ENCODE results near the gene PEX5L. TPM values are rescaled to one million over a fixed set of nuclear protein-coding genes. Genes with fewer than 3 reads are reported as not detected.

The PEX5L gene
- total RNA-seq, 2 experiments from 2014 or later = not detected

DNA sequence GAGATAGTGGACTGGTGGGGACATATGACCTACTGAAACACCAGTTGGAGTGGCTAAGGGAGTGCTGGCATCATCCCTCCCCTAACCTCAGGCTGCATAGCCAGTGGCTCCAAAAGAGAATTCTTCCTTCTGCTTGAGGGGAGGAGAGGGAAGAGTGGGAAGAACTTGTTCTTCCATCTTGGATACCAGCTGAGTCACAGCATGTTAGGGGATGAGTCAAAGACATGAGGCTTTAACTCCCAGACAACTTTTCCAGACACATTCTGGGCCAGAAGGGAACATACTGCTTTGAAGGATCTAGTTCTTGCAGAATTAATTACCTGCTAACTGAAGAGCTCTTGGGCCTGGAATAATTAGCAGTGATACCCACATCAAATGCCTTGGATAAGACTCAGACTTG, 36.8 kb upstream of the PEX5L start:
- DNase-seq (no peak), ATAC-seq (no peak)
- H3K36me3 Mint-ChIP-seq (ENCODE audit: low read depth) = no peaks in the 10 kb centered on the region
- no peak overlapping the region for H3K27ac Mint-ChIP-seq
- no peaks in the 10 kb centered on the region for H3K9me3 Mint-ChIP-seq
- no peaks in the 10 kb centered on the region for H3K27me3 Mint-ChIP-seq
- TF ChIP-seq, protein P1, sequence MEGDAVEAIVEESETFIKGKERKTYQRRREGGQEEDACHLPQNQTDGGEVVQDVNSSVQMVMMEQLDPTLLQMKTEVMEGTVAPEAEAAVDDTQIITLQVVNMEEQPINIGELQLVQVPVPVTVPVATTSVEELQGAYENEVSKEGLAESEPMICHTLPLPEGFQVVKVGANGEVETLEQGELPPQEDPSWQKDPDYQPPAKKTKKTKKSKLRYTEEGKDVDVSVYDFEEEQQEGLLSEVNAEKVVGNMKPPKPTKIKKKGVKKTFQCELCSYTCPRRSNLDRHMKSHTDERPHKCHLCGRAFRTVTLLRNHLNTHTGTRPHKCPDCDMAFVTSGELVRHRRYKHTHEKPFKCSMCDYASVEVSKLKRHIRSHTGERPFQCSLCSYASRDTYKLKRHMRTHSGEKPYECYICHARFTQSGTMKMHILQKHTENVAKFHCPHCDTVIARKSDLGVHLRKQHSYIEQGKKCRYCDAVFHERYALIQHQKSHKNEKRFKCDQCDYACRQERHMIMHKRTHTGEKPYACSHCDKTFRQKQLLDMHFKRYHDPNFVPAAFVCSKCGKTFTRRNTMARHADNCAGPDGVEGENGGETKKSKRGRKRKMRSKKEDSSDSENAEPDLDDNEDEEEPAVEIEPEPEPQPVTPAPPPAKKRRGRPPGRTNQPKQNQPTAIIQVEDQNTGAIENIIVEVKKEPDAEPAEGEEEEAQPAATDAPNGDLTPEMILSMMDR (IDR thresholded peaks at IDR 0.05) = no peak
- POLR2A ChIA-PET = no interaction called here
- H3K4me1 Mint-ChIP-seq (ENCODE audit: low read depth) = peaks cover 2% of the 10 kb centered on the region
- CTCF ChIA-PET = no interaction called here
- intact Hi-C loops (cut with micrococcal nuclease) = no loop called here
- H3K4me3 Mint-ChIP-seq = no peak overlapping the region

DNA sequence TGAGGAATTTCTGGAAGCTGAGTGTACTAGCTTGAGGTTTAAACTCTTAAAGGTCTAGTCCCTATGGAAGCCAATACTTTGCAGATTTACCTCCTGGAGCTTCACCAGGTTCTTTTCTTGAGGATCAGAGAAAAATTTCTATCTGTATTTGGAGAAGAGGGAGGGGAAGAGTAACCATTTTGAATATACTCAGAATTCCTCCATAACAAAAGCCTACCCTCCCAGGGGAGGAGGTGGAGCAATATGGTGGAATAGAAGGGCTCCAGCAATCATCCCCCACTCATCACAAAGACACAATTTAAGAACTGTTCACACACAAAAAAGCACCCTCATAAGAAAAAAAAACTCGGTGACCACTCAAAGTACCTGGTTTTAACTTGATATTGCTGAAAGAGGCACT, 36.0 kb upstream of the PEX5L start:
- Mint-ChIP-seq H3K27me3 (no peaks in the 10 kb centered on the region), H3K36me3 (ENCODE audit: low read depth) (no peaks in the 10 kb centered on the region), H3K9me3 (no peaks in the 10 kb centered on the region), H3K27ac (no peak overlapping the region), H3K4me1 (ENCODE audit: low read depth) (peaks cover 2% of the 10 kb centered on the region), H3K4me3 (no peak overlapping the region)
- ChIA-PET CTCF (no interaction called here), POLR2A (no interaction called here)
- ATAC-seq (no peak), DNase-seq (no peak)
- intact Hi-C loops (cut with micrococcal nuclease) = no loop called here
- TF ChIP-seq, protein P1 (IDR thresholded peaks at IDR 0.05) = no peak

GRCh38 chr3:180070925-180071324, 34.2 kb upstream of the PEX5L start:
- no peak overlapping the region for H3K4me3 Mint-ChIP-seq
- intact Hi-C loops (cut with micrococcal nuclease) = no loop called here
- peaks cover 2% of the 10 kb centered on the region for H3K4me1 Mint-ChIP-seq (ENCODE audit: low read depth)
- POLR2A ChIA-PET = no interaction called here
- H3K9me3 Mint-ChIP-seq = no peaks in the 10 kb centered on the region
- TF ChIP-seq, protein P1 (IDR thresholded peaks at IDR 0.05) = no peak
- H3K27me3 Mint-ChIP-seq = no peaks in the 10 kb centered on the region
- CTCF ChIA-PET = no interaction called here
- DNase-seq (no peak), ATAC-seq (no peak)
- no peaks in the 10 kb centered on the region for H3K36me3 Mint-ChIP-seq (ENCODE audit: low read depth)
- H3K27ac Mint-ChIP-seq = no peak overlapping the region

DNA sequence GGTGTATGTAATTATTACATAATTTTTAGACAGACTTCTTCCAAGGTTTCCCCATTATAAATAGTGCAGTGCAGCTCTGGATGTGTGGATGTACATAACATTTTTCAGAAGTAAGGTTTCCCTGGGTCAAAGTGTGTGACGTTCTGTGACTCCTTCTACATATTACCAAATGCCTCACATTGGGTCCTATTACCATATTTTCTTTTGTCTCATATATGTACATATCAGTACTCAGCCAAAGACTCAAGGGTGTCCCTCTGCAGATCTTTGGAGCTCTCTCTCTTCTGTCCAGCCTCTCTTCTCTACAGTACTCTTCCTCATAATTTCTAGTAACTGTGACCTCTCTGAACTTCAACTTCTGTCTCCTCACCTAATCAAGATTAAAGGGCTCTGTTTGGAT, 31.3 kb upstream of the PEX5L start:
- ATAC-seq = no peak
- H3K27ac Mint-ChIP-seq = no peak overlapping the region
- H3K9me3 Mint-ChIP-seq = no peaks in the 10 kb centered on the region
- H3K36me3 Mint-ChIP-seq (ENCODE audit: low read depth) = no peaks in the 10 kb centered on the region
- ChIA-PET POLR2A (no interaction called here), CTCF (no interaction called here)
- H3K4me1 Mint-ChIP-seq (ENCODE audit: low read depth) = peaks cover 2% of the 10 kb centered on the region
- DNase-seq = no peak
- H3K4me3 Mint-ChIP-seq = no peak overlapping the region
- TF ChIP-seq, protein P1 (IDR thresholded peaks at IDR 0.05) = no peak
- intact Hi-C loops (cut with micrococcal nuclease) = no loop called here
- no peaks in the 10 kb centered on the region for H3K27me3 Mint-ChIP-seq

GRCh38 chr3:180066598-180066997, 29.9 kb upstream of the PEX5L start:
- H3K4me3 Mint-ChIP-seq = no peak overlapping the region
- DNase-seq (no peak), ATAC-seq (no peak)
- intact Hi-C loops (cut with micrococcal nuclease) = no loop called here
- ChIA-PET CTCF (no interaction called here), POLR2A (no interaction called here)
- H3K36me3 Mint-ChIP-seq (ENCODE audit: low read depth) = no peaks in the 10 kb centered on the region
- peaks cover 2% of the 10 kb centered on the region for H3K4me1 Mint-ChIP-seq (ENCODE audit: low read depth)
- TF ChIP-seq, protein P1 (IDR thresholded peaks at IDR 0.05) = no peak
- H3K27me3 Mint-ChIP-seq = no peaks in the 10 kb centered on the region
- no peaks in the 10 kb centered on the region for H3K9me3 Mint-ChIP-seq
- no peak overlapping the region for H3K27ac Mint-ChIP-seq

Measured in activated CD8-positive, alpha-beta T cell treated with anti-CD3 and anti-CD28 coated beads for 36 hours (primary cell).